PC-9 (cell line): ENCODE data around the gene ECI2. TPM values are rescaled to one million over a fixed set of nuclear protein-coding genes. Genes with fewer than 3 reads are reported as not detected.

ENCODE experiments used
- BruUV-seq: library from RNA; stranded (reverse); fragments of 400-500 nt; replicated peaks from 2 replicates; lab custom pipeline; 2021; lab: Mats Ljungman, UMichigan
- CTCF ChIA-PET: fragments of 300-600 bp; sonication (Branson Sonifier 250); formaldehyde crosslinking; loops from one replicate; lab custom pipeline; 2022; ENCODE audit warnings: antibody characterized with exemption; lab: Charles Lee
- POLR2A ChIA-PET: fragments of 300-600 bp; sonication (Branson Sonifier 250); formaldehyde crosslinking; loops from one replicate; lab custom pipeline; 2022; ENCODE audit warnings: antibody characterized with exemption; ENCODE audit not compliant: unreplicated experiment; lab: Charles Lee
- DNase-seq, 2 experiments: peaks; one replicate each; pipeline versions ENCODE4 v3.0.0 to v3.0.0-alpha.2; 2015 to 2022; ENCODE audit warnings: mixed read lengths in 1 of 2
- H2AFZ ChIP-seq: fragments of 200-600 bp; sonication (generic); 2 replicates; pipeline ENCODE4 v1.8.1; 2017; ENCODE audit warnings: antibody characterized with exemption
- H3F3A ChIP-seq: fragments of 200-600 bp; sonication (generic); 2 replicates; pipeline ENCODE4 v1.8.1; 2017; ENCODE audit warnings: antibody characterized with exemption, mild to moderate bottlenecking, low read depth; ENCODE audit not compliant: insufficient read depth
- H3K27ac ChIP-seq: fragments of 200-600 bp; sonication (generic); 2 replicates; pipeline ENCODE4 v1.6.1; 2016; ENCODE audit warnings: mixed run types
- H3K27me3 ChIP-seq: fragments of 200-600 bp; sonication (generic); 2 replicates; pipeline ENCODE4 v1.6.1; 2016; ENCODE audit warnings: low read depth, mixed run types; ENCODE audit not compliant: insufficient read depth
- H3K36me3 ChIP-seq: fragments of 200-600 bp; sonication (generic); 2 replicates; pipeline ENCODE4 v1.6.1; 2016; ENCODE audit warnings: low read depth, mixed run types
- H3K4me1 ChIP-seq: fragments of 200-600 bp; sonication (generic); replicated peaks from 2 replicates; pipeline ENCODE4 v1.6.1; 2016; ENCODE audit warnings: mixed run types; ENCODE audit not compliant: insufficient read depth
- H3K4me2 ChIP-seq: fragments of 200-600 bp; sonication (generic); 2 replicates; pipeline ENCODE4 v1.6.1; 2017; ENCODE audit warnings: mixed run types
- H3K4me3 ChIP-seq: fragments of 200-600 bp; sonication (generic); 2 replicates; pipeline ENCODE4 v1.6.1; 2016; ENCODE audit warnings: mixed run types
- H3K79me2 ChIP-seq: fragments of 200-600 bp; sonication (generic); 2 replicates; pipeline ENCODE4 v1.6.1; 2017; ENCODE audit warnings: low read depth, mixed run types
- H3K9me2 ChIP-seq: fragments of 200-600 bp; sonication (generic); 2 replicates; pipeline ENCODE4 v1.8.1; 2017; ENCODE audit warnings: mild to moderate bottlenecking; ENCODE audit not compliant: insufficient read depth
- H3K9me3 ChIP-seq: fragments of 200-600 bp; sonication (generic); 2 replicates; pipeline ENCODE4 v1.8.1; 2016; ENCODE audit warnings: low read depth; ENCODE audit not compliant: insufficient read depth
- H4K20me1 ChIP-seq: fragments of 200-600 bp; sonication (generic); 2 replicates; pipeline ENCODE4 v1.8.1; 2017; ENCODE audit not compliant: insufficient read depth
- EZH2 ChIP-seq: fragments of 200-600 bp; sonication (generic); IDR thresholded peaks from 2 replicates; pipeline ENCODE4 v1.8.0; 2017; ENCODE audit warnings: antibody characterized with exemption, low read depth
- intact Hi-C: fragments of 100-400 bp; cut with micrococcal nuclease; formaldehyde crosslinking; loops from one replicate; pipeline ENCODE4 v1.10.0; 2022; ENCODE audit not compliant: unreplicated experiment
- total RNA-seq: library from RNA; stranded (reverse); gene quantifications from 2 replicates; pipeline ENCODE4 v1.2.3, GENCODE V29; 2021
- TF ChIP-seq, protein P1 (sequence below): fragments of 200-600 bp; sonication (generic); conservative IDR thresholded peaks from 2 replicates; pipeline ENCODE4 v1.6.1; 2017; ENCODE audit warnings: mixed run types, antibody characterized with exemption, mild to moderate bottlenecking, moderate library complexity

ECI2 gene
- total RNA-seq, 1 experiment from 2014 or later: 45.7 TPM

GRCh38 chr6:4129446-4129845 lies 5.9 kb downstream of the ECI2 start:
- no peaks in the 10 kb centered on the region for H3K9me2 ChIP-seq
- H3K27me3 ChIP-seq: no peaks in the 10 kb centered on the region
- TF ChIP-seq EZH2: no peak
- TF ChIP-seq, protein P1, sequence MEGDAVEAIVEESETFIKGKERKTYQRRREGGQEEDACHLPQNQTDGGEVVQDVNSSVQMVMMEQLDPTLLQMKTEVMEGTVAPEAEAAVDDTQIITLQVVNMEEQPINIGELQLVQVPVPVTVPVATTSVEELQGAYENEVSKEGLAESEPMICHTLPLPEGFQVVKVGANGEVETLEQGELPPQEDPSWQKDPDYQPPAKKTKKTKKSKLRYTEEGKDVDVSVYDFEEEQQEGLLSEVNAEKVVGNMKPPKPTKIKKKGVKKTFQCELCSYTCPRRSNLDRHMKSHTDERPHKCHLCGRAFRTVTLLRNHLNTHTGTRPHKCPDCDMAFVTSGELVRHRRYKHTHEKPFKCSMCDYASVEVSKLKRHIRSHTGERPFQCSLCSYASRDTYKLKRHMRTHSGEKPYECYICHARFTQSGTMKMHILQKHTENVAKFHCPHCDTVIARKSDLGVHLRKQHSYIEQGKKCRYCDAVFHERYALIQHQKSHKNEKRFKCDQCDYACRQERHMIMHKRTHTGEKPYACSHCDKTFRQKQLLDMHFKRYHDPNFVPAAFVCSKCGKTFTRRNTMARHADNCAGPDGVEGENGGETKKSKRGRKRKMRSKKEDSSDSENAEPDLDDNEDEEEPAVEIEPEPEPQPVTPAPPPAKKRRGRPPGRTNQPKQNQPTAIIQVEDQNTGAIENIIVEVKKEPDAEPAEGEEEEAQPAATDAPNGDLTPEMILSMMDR: no peak
- H4K20me1 ChIP-seq: no peaks in the 10 kb centered on the region
- peaks cover 33% of the 10 kb centered on the region for H3K4me1 ChIP-seq
- H3F3A ChIP-seq: peaks cover 6% of the 10 kb centered on the region; the same call in 1 of the 2 replicates
- H3K4me3 ChIP-seq: no peak overlapping the region
- no peak overlapping the region for H3K4me2 ChIP-seq
- no peaks in the 10 kb centered on the region for H3K9me3 ChIP-seq
- ChIA-PET CTCF (interaction anchor here (0.6 kb wide), 1 partner anchor 25 kb away, joined by 5 read pairs; no protein-coding TSS in a partner anchor), POLR2A (no interaction called here)
- no peaks in the 10 kb centered on the region for H3K79me2 ChIP-seq
- no peak for DNase-seq
- H2AFZ ChIP-seq: no peak overlapping the region
- intact Hi-C loops: no loop called here
- no peak overlapping the region for H3K27ac ChIP-seq
- no peaks in the 10 kb centered on the region for H3K36me3 ChIP-seq
- BruUV-seq: no TSS peak

- Histone ChIP-seq H3F3A (peaks cover 6% of the 10 kb centered on the region; the same call in 1 of the 2 replicates), H3K27ac (no peak overlapping the region), H3K27me3 (no peaks in the 10 kb centered on the region), H2AFZ (no peak overlapping the region), H3K4me2 (no peak overlapping the region), H3K79me2 (no peaks in the 10 kb centered on the region), H4K20me1 (no peaks in the 10 kb centered on the region), H3K9me3 (no peaks in the 10 kb centered on the region), H3K36me3 (no peaks in the 10 kb centered on the region), H3K9me2 (no peaks in the 10 kb centered on the region), H3K4me3 (no peak overlapping the region), H3K4me1 (peaks cover 26% of the 10 kb centered on the region)
- no peak for DNase-seq
- POLR2A ChIA-PET: no interaction called here
- no TSS peak for BruUV-seq
- intact Hi-C loops: no loop called here
- no peak for TF ChIP-seq EZH2
- TF ChIP-seq, protein P1: no peak
- CTCF ChIA-PET: no interaction called here
Measured at GRCh38 chr6:4128748-4129147, 6.6 kb downstream of the ECI2 start.

DNA sequence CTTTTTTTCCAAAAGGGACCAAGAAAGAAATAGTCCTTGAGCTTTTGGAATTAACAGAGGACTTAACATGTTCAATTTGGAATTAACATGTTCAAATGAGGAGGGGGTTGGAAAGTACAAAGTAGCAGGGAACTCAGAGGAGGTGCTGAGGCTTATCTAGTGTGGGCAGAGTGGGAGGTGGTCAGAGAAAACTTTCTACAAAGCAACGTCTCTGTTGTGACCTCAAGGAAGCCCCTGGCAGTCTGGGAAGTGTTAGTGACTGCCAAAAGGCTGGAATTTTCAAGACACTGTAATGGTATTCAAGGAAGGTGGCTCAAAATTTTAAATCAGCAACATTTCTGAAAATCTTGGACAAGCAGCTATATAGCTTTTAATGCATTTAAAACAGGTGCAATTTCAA lies 7.3 kb downstream of the ECI2 start:
- intact Hi-C loops: no loop called here
- no peak for DNase-seq
- H3K79me2 ChIP-seq: no peaks in the 10 kb centered on the region
- no peak overlapping the region for H2AFZ ChIP-seq
- H3K4me1 ChIP-seq: peaks cover 23% of the 10 kb centered on the region
- no peak overlapping the region for H3K4me2 ChIP-seq
- H3K9me3 ChIP-seq: no peaks in the 10 kb centered on the region
- no peaks in the 10 kb centered on the region for H3K27me3 ChIP-seq
- peaks cover 6% of the 10 kb centered on the region; the same call in 1 of the 2 replicates for H3F3A ChIP-seq
- TF ChIP-seq, protein P1: no peak
- TF ChIP-seq EZH2: no peak
- no peaks in the 10 kb centered on the region for H3K36me3 ChIP-seq
- H3K4me3 ChIP-seq: no peak overlapping the region
- no peak overlapping the region for H3K27ac ChIP-seq
- no TSS peak for BruUV-seq
- CTCF ChIA-PET: no interaction called here
- POLR2A ChIA-PET: no interaction called here
- H3K9me2 ChIP-seq: no peaks in the 10 kb centered on the region
- no peaks in the 10 kb centered on the region for H4K20me1 ChIP-seq
